Measurements from ENCODE around the gene CRYBG2.
"Not testable (repeated sequence)": the region's sequence is repeated elsewhere in the genome, so short reads cannot be mapped to it uniquely, and the experiment has no call there.

The CRYBG2 gene

DNA sequence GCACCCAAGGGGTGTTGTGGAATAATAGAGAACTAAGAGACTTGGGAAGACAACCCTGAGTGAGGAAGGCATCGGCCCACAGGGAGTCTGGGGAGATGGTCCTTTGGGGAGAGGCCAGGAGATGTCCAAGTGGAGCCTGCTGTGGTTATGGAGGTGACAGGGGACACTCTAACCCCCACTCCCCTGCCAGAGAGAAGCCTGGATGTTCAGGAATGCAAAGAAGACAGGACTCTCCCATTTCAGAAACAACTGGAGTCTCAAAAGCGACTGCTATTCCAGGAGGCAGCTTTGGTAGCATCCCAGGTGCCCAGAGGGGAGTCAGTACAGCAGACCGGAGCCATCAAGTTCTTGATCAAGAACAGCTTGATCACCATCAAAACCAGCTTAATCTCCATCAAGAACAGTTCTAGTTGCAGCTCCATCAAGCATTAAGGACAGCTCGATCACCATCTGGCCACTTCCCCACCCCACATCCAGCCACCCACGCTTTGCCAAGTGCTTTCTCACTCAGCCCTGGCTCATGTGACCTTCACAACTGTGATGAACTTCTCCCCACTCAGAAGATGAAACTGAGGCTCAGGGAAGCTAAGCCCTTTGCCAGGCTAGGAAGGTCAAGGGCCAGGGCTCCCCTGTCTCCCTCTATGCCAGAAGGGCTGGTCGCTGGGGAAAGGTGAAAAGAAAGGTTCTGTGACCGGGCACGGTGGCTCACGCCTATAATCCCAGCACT lies 35.4 kb downstream of the CRYBG2 start:
- no peak for FAIRE-seq

DNA sequence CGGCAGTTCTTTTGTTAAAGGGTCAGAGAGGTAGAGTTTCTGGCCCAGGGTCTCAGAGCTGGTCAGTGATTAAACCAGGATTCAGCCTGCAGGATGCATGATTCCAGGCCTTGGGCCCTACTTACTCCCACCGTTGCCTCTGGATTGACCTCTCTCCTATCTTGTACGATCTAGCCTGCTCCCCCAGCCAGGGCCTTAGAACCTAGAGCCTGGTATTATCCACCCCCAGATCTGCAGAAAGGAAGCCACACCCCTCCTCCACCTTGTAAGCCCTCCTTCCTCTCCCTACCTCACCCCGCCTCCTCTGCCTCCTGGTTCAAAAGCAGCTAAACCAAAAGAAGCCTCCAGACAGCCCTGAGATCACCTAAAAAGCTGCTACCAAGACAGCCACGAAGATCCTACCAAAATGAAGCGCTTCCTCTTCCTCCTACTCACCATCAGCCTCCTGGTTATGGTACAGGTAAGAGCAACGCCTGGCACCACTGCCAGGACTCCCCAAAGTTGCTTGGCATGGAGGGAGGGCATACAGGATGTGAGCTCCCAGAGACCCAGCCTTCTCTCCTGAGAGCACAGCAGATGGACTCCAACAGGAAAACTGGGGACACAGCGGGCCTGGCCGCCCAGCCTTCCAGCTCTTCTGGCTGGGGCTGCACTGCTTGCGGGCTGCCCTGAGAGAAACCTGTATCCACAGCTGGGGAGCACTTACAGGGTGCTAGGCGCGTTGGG lies 36.2 kb downstream of the CRYBG2 start, which contains the start of gene CD52:
CD52 (plus strand) TSS at position 347 of the 726 bp plus-strand sequence; CDS start at position 407, 60 bp downstream.
- FAIRE-seq = no peak

DNA sequence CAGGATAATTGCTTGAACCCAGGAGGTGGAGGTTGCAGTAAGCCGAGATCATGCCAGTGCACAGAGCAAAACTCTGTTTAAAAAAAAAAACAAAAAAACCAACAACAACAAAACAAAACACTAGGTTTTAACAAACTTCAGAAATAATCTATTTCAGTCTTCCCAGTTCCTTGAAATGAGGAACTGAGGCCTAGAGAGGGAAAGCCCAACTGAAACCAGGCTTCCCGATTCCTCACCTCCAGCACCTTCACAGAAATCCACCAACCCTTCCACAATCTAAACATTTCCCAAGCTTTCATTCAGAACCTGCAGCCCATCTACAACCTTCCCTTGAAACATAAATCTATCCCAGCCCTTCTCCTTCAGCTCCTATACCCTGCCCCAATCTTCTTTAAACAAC lies 36.8 kb downstream of the CRYBG2 start:
- FAIRE-seq = no peak

DNA sequence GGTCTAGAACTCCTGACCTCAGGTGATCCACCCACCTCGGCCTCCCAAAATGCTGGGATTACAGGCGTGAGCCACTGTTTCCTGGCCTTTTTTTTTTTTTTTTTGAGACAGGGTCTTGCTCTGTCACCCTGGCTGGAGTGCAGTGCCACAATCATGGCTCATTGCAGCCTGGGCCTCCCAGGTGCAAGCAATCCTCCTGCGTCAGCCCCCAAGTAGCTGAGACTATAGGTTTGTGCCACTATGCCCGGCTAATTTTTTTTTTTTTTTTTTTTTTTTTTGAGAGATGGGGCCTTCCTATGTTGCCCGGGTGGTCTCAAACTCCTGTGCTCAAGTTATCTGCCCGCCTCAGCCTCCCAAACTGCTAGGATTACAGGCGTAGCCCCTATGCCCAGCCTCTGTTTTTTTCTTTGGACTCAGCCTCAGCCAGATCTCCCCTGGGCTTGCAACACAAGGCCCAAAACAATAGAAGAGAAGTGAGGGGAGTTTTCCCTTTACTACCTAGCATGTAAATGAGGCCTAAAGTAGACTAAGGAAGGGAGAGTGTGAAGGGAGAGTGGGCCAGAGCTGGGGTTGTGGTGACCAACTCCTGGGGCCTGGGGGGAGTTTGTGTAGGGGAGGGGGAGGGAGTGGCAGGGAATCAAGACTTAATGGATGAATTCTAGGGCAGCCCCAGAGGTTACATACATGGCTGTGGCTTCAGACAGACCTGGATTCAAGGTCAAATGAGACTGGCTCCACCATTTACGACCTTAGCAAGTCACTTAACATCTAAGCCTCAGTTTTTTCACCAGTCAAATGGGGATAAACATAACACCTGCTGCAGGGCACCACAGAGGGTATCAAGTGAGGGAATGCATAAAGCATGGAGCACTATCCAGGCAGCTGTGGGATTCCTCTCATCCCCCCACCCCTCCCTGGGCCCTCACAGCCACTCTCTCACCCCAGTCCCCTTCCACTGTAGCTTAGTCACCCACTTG lies 37.8 kb downstream of the CRYBG2 start:
- no peak for FAIRE-seq

DNA sequence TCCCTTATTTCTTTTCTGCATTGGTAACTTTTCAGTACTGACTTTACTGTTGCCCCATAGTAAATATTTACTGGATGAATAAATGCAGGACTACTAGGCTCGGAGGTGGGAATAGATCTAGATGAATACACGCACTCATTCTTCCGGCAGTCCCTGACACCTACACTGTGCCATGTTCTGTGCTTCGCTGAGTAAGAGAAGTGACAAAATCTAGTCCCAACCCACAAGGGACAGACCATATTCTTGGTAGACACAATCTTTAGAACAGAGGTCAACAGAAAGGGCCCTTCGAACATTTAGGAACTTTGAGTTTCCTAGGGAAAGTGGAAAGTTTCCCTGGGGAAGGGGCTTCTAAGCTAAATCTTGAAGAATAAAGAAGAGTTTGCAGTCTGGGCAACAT lies 39.4 kb downstream of the CRYBG2 start:
- FAIRE-seq = no peak

DNA sequence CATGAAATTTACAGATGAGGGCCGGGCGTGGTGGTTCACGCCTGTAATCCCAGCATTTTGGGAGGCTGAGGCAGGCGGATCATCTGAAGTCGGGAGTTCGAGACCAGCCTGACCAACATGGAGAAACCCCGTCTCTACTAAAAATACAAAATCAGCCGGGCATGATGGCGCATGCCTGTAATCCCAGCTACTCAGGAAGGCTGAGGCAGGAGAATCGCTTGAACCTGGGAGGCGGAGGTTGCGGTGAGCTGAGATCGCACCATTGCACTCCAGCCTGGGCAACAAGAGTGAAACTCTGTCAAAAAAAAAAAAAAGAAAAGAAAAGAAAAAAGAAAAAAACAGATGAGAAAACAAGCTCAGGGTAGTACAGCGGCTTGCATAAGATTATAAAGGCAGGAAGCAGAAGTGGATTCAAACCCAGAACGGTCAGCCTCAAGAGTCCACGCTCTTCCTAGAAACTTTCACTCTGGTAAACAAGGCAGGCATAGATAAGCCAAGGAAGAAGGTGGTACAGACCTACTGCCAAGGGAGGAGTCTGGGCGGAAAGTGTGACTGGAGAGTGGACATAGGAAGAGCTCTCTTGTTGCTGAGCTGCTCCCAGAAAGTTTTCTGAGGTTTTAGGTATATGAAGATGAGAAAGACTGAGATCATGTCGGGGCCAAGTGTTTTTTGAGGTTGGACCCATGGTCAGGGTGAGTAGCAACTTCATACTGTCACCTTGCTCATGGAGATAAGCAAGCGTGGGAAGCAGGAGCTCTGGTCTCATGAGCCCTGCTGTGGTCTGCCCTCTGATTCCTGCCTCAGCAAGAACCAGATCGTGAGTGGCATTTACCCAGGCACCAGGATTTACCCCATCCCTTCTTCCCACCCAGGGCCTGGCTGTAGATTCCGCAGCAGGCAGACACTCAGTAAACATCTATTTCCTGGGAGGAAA lies 45.7 kb downstream of the CRYBG2 start:
- not testable (repeated sequence) for FAIRE-seq

DNA sequence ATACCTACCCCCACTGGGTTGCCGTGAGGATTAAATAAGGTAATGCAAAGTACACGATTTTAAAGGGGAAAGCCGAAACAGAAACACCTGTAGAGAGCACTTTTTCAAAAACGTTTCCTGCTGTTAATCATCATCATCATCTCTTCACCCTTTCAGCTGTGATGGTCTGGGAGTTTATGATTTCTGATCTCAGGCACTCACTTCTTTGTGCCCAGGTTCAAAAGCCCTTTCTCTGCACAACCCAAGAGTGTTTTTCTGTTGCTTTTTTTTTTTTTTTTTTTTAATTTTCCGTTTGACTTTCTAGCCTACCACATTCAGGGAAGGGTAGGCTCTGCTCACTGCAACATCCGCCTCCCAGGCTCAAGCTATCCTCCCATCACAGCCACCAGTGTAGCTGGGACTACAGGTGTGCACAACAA lies 46.6 kb downstream of the CRYBG2 start:
- FAIRE-seq = no peak

DNA sequence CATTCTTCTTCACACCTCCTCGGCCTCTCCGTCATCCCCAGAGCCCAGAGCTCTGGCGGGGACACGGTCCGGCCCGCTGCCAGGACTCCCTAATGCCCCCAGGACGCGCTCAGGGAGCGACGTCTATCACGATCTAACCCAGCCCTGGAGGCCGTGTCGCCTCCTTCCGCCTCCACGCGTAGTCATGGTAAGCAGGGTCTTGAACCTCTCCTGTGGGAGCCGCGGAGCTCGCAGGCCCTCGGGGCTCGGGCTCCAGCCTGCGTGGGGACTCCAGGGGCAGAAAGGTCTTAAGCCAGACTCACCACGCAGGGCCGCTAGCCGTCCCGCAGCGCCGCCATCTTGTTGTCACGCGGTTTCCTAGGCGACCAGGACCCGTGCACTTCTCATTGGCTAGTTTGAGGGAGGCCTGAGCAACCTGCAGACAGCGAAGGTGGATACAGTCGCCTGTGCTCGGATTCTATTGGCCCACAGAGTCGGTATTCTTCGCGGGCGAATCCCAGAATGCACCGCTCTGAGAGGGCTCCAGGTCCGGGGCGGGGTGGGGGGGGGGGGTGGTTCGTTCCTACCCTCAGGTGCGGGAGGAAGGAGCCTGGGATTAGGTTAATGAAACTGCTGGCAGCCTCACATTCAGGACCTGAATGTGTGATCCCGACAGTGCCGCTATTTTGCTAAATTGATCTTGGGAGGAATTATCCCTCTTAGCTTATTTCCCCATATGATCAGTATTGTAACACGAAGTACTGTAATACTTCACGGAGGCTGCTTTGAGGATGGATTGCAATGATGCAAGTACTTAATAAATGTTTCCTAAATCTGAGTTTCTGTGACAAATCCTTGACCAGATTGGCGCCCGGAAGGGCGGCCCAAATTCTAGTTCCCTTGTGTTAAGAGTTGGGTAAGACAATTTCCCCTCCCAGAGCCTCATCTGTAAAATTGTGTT lies 47.4 kb downstream of the CRYBG2 start, which contains the start of gene UBXN11:
UBXN11 (minus strand) TSS at position 347 of the 940 bp plus-strand sequence. CDS start 3,753 bp downstream, outside the sequence.
- FAIRE-seq = peak; percentile 68

DNA sequence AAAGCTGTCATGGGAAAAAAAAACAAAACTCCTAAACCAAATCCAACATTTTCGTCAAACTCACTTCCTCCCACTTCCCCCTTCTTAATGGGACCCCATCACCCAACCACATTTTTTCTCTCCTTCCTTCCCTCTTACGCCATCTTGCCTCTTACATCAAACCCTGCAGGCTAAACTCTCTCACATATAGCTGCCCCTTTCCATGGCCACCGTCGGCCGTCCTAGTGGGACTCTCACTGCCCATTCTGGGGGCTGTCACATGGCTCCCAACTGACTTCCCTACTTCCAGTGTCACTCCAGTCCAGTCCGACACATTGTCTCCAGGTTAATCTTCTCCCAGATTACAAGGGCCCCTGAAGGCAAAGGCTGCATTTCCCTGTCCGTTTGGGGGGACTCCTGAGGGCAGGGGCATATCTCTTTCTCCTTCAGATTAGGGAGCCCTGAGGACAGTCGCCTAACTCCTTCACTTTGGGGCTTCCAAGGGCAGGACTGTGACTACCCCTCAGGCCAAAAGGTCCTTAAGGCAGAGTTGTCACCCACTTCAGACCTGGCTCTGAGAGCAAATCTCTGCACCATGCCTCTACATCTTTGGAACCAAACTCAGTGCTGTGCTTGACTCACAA lies 48.2 kb downstream of the CRYBG2 start:
- no peak for FAIRE-seq

DNA sequence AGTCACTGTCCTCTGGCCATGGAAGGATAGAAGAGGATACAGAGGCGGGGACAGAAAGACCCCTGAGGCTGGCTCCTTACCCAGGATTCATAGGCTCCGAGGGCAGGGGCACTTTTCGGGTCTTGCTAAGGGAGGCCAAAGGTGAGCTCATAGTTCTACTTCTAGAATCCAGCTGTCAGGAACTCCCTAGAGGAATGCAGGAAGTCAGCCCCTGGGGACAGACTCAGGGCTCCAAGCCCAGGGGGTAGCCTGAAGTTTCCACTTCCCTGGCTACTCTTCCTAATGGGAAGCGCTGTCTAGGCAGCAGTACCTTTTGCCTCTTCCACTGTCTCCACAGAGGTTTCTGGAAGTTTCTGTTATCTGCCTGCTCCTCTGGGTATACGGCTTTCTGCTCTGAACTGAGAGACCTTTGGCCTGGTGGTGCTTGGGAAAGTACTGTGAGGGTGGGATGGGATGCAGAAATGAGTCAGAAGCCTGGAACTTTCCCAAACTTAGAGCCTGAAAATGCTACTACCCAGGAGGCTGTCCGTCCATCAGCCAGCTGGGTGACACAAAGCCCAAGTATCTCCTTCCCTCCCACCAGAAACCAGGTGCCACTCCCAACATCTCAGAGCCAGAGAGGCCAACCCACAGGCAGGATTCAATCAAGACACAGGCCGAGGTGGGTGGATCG lies 51.1 kb downstream of the CRYBG2 start:
- FAIRE-seq = no peak

DNA sequence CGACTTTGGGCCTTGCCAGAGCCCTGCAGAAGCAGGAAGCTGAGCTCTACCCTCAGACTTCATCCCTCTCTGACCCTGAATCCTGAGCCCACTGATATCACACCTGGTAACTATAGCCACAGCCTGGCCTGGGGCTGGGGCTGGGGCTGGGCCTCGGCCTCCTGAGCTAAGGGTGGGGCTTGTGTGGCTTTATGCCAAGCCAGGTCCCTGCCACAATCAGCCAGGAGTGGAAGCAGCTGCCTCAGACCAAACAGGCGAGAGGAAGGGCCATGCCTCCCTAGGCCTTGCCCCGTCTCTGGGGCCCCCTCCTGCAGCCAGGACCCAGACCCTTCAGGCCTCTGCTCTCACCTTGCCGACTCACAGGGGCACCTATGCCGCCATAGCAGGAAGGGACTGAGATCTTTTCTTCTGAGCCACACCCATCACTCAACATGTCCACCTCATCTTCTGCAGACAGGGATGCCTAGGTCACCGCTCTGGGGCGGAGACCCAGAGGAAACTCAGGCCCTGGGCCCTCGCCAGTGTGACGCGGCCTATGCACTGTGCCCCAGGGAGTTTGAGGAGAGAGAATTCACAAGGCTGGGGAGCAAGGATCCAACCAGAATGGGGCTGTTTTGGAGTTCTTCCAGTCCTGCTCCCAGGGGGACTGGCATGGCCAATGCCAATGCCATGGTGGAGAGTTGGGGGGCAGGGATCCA lies 53.2 kb downstream of the CRYBG2 start:
- no peak for FAIRE-seq

DNA sequence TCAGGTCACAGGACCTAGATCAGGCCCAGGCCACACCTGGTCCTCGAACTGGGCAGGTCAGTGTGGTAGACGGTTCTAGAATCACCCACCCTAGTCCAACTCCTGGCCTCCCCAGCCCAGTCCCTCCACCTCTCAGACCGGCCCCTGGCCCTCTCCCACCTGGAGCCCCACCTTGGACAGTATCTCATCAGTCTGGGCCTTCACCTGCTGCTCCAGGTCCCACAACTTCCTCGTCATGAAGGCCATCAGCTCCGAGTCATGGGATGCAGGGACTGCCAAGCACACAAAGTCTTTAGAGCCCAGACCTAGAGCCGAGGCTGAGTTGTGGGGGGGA lies 56.2 kb downstream of the CRYBG2 start:
- no peak for FAIRE-seq

DNA sequence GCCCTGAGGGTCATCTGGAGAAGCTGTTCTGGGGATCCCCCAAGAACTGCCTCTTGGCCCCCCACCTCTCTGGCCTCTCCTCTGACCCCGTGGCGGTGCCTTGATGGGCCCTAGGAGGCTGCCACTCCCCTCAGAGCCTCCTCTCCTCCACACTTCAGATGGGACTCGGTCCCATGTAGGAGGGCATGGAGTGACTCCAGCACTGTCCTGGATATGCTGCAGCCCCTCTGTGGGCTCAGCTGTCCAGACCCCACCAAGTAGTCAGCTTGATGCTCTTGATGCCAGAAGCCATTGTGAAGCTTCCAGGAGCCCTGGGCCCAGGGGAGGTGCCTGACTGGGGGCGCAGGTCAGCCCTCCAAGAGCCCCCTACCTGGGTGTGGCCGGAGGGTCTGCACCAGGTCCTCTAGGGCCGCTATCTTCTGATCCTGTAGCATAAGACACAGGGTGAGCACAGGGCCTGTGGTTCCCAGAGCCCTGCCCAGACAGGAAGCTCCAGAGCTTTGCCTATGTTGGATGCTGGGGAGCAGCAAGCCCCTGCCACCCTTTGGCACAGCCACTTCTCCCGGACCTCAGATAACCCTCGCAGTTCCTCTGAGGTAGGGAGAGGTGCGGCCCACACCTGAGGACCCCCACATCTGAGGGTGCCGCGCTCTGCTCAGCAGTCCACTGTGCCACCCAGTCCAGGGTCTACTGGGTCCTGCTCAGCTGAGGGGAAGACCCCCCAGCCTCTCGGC lies 56.7 kb downstream of the CRYBG2 start:
- no peak for FAIRE-seq

DNA sequence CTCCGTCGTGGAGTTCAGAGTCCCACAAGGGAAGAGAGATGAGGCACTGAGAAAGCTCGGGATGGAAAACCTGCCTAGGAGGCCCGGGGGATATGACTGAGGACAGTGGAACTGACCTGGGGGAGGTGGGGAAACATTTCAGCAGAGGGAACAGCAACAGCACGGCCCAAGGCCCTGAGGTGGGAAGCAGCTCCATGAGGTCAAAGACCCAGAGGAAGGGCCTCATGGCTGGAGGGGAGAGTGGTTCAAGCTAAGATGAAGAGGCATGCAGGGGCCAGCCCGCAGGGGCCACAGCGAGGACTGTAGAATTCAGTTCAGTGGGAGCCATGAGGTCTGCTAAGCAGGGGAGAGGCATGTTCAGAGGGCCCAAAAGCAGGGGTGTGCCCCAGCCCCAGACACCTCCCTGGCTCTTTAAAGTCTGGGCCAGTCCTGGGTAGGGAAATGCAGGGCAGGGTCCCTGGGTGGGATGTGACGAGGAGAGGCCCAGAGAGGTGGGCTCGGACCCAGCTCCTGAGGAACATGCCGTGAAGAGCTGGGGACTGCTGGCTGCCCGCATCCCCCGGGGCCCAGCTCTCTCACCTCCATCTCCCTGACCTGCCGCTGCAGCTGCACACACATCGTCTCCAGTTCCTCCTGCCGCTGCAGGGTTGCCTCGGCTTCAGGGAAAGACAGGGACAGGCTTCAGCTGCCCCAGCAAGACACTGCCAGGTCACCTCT lies 57.4 kb downstream of the CRYBG2 start:
- no peak for FAIRE-seq

DNA sequence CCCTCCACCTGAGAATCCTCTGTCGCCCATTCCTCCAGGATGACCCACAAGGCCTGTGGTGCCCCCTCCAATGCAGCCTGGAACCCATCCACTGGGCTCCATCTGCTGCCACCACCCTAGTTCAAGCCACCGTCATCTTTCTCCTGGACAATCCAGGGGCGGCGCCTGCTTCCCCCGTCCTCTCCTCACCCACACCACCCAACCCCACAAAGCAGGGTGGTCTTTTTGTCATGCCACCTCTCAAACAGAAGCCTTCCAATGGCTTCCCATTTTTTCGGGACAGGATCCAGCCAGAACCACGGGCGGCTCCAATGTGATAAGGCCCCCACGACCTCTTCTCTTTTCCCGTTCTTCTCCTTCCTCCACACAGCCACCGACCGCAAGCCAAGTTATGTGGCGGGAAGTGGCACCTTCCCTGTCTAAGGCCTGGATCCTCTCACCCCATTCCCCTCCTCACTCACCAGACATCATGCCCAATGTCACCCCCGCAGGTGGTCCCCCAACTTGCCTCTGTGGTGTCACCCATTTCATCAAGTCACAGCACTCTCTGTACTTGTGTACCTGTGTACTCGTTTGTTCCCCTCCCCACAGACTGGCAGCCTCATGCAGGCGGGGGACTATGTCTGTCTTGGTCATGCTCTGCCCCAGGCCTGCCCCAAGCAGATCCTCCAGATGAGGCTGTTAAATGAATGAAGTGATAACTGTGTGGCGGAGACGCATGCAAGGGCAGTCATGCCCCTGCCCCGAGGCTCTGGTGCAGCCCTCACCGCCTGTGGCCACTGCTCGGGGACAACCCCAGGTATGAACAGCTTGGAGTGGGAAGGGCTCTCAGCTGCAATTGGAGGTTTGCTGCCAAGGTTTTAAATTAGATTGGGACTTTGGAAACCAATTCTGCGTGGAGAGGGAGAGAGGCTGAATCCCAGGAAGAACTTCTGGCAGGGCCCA lies 58.5 kb downstream of the CRYBG2 start:
- no peak for FAIRE-seq

DNA sequence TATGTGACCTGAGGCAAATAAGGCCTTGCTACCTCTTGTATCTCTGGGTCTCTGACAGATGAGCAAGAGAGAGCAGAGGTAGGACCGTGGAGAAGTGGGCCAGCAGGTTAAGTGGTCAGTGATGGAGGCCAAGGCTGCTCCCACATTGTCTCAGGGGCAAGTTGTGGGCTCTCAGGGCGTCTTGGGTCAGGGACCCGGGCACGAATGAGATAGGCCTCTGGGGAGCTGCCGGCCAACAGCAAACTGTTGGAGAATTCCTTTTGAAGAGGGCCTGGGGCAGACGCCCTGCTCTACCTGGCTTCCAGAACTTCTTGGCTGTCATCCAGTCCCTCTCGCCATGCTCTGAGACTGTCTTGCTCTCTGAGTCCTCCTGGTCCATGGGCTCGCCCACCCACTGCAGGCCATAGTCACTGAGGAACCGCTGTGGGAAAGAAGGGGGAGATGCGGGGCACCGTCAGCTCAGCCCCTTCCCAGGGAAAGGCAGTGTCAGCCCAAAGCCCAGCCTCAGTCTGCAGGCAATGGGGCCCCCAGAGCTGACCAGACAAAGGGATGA lies 59.9 kb downstream of the CRYBG2 start:
- FAIRE-seq = no peak
